PFSK-1 (cell line): ENCODE measurements around the gene CNTFR.

Source experiments
- FOXP2 ChIP-seq: optimal IDR thresholded peaks from 2 replicates; pipeline ENCODE3; 2011; ENCODE audit warnings: borderline replicate concordance, control low read depth, inconsistent platforms; ENCODE audit not compliant: insufficient read depth; ENCODE audit errors: extremely low read length, extremely low read depth
- POLR2AphosphoS5 ChIP-seq: IDR thresholded peaks from 2 replicates; pipeline ENCODE4 v1.6.1; 2012; ENCODE audit warnings: low read depth, mild to moderate bottlenecking, control low read depth, low read length, moderate library complexity
- REST ChIP-seq, 2 experiments: IDR thresholded peaks; 2 replicates each; pipeline versions ENCODE4 v1.6.1 to v1.8.0; 2011 to 2012; ENCODE audit warnings: low read depth in 2 of 2, low read length in 2 of 2, control low read depth in 1 of 2, inconsistent platforms in 1 of 2, mild to moderate bottlenecking in 1 of 2, moderate library complexity in 1 of 2; ENCODE audit not compliant: insufficient read depth in 1 of 2
- SIN3A ChIP-seq: IDR thresholded peaks from 2 replicates; pipeline ENCODE4 v1.6.1; 2012; ENCODE audit warnings: mild to moderate bottlenecking, low read length, moderate library complexity, borderline replicate concordance; ENCODE audit not compliant: insufficient read depth
- TAF1 ChIP-seq: IDR thresholded peaks from 2 replicates; pipeline ENCODE4 v1.6.1; 2012; ENCODE audit warnings: low read length, control low read depth, borderline replicate concordance; ENCODE audit not compliant: insufficient read depth

GRCh38 chr9:34578241-34579103 lies 11.1 kb downstream of the CNTFR start:
- TF ChIP-seq POLR2AphosphoS5 = no peak
- TF ChIP-seq TAF1 = no peak
- TF ChIP-seq SIN3A = no peak
- no peak for TF ChIP-seq REST (IDR thresholded peaks at IDR 0.05; ENCODE audit: insufficient read depth in 1 of 2, low read depth in 2 of 2, low read length in 2 of 2)
- TF ChIP-seq FOXP2 = no peak
